HG02970 (cell line): ENCODE measurements around the gene MASP1.

ENCODE experiments used
- ATAC-seq: cut with Tn5 transposase; IDR thresholded peaks from one replicate; pipeline ENCODE4 v1.9.1; 2021; ENCODE audit warnings: mild to moderate bottlenecking, moderate library complexity, moderate number of reproducible peaks; ENCODE audit not compliant: unreplicated experiment, low FRiP score

The MASP1 gene, protein sequence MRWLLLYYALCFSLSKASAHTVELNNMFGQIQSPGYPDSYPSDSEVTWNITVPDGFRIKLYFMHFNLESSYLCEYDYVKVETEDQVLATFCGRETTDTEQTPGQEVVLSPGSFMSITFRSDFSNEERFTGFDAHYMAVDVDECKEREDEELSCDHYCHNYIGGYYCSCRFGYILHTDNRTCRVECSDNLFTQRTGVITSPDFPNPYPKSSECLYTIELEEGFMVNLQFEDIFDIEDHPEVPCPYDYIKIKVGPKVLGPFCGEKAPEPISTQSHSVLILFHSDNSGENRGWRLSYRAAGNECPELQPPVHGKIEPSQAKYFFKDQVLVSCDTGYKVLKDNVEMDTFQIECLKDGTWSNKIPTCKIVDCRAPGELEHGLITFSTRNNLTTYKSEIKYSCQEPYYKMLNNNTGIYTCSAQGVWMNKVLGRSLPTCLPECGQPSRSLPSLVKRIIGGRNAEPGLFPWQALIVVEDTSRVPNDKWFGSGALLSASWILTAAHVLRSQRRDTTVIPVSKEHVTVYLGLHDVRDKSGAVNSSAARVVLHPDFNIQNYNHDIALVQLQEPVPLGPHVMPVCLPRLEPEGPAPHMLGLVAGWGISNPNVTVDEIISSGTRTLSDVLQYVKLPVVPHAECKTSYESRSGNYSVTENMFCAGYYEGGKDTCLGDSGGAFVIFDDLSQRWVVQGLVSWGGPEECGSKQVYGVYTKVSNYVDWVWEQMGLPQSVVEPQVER

DNA sequence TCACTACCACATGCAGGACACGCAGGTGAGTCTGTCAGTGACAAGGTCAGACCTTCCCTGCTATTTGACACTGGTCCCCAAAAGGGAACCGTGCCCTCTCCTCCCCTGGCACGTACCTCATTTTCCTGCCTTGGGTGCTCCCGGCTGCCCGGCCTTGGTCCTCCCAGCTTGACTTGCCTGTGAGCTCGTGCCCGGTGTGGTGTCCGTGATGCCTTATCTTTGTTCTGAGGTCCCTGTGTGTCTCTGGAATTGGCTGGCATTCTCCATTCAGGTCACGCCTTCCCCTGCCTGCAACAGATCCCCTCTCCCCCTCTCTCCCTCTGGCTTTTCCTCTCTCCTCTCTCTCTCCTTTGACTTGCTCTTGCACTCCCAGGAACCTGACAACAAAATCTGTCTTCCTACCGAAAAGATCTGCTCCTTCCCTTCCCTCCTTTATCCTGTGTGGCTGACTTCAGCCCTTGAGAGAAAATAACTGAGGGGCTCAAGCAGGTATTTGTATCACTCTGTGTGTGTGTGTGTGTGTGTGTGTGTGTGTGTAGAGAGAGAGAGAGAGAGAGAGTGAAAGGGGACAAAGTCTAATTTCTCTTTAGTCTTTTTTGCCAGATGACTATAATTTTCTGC, at the start of gene MASP1:
Gene MASP1, minus strand, starts transcription at position 226 of the 621 bp plus-strand sequence. Its CDS starts 105 bp downstream, at position 121.
- ATAC-seq = no peak

DNA sequence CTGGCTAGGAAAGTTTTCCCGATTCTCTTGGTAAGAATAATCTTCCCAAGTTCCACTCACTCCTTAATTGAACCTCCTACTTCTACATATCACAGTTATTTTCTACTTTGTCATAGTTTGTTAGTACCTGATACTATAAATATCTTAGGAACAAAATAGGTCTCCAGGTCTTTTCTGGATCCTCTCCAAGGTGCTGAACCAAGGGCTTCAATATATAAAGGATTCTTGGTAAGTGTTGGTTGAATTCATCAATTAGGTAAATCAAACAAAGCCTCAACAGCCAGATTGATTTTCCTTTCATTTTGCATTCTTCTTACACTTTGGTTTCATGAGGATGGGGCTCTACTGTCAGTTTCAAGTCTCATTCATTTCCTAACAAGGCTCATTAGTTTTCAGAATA, 49.0 kb upstream of the MASP1 start:
- no peak for ATAC-seq

DNA sequence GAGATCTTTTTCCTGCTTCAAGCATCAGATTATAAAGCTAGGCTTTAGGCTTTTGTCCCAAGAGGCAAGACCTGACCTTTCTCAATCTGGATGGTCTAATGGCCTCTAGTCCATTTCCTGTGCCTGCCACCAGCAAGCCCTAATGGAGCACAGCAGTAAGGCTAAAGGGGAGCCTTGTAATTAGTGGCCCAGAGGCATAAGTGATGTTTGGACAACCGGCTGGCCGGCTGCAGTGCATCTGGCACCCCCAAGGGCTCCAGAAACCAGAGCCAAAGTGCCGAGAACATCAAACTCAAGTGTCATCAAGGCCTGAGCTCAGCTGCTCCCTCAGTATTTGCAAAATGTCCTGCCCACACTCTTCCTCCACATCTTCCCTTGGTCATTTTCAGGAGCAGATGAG, 44.8 kb upstream of the MASP1 start:
- no peak for ATAC-seq

DNA sequence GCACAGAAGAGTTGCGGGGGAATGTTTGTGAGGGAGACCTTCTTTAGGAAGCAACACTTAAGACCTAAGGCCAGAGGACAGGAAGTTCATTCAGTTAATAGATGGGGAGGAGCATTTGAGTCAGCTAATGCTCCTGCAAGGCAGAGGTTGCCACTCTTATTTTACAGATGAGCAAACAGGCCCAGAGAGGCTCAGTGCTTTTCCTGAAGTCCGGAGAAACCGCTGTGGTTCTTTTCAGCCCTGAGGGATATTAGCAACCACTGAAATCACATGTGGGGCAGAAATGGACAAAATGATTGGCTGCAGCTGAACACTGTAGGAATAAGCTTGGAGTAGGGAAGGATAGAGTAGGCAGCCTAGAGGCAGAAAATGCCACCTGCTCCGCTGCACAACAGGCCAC, 43.4 kb upstream of the MASP1 start:
- ATAC-seq = no peak

DNA sequence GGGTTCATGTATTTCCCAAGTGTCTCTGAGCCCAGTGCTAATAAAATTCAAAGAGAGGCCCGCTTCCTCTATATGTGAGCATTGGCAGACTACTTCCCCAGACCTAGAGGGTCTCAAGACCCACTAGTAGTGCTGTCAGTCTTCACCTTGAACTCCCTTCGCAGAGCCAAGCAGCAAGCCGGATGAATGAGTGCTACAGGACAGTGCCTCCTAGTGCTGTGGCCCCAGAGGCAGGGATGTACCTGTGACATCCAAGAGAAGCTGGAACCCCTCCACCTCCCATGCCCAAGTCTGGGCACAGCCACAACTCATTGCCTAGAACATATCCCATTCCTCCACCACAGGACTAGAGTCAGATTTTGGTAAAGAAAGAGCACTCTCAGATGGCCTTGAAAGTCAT, 37.2 kb upstream of the MASP1 start:
- no peak for ATAC-seq

DNA sequence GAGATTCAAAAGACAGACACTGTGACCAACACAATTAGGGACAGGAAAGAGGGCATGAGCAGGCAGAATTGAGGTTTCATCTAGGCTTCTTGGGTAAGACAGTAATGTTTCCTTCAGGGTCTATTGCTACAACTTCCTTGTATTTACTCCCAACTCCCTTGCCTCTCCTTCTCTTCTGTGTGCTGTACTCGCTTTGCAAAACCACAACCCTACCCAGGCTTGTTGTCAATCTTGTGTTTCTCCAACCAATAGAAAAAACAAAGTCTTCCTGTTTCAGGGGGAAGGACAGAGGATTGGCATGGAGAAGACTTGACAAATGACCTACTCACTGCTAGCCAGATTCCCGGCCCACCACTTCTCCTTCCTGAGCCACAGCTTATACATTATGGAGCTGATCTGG, 36.3 kb upstream of the MASP1 start:
- ATAC-seq = no peak

DNA sequence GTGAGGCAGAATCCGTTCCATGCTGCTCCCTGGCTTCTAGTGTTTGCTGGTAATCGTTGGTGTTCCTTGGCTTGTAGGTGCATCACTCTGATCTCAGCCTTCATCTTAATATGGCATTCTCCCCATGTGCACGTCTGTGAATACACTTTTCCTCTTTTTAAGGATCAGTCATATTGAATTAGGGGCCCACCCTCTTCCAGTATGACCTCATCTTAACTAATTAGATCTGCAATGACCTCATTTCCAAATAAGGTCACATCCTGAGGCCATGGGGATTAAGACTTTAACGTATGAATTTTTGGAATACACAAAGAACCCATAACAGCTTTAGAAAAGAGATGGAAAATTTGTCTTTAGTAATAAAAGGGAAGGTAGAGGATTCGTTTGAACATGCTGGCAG, 34.1 kb upstream of the MASP1 start:
- no peak for ATAC-seq

DNA sequence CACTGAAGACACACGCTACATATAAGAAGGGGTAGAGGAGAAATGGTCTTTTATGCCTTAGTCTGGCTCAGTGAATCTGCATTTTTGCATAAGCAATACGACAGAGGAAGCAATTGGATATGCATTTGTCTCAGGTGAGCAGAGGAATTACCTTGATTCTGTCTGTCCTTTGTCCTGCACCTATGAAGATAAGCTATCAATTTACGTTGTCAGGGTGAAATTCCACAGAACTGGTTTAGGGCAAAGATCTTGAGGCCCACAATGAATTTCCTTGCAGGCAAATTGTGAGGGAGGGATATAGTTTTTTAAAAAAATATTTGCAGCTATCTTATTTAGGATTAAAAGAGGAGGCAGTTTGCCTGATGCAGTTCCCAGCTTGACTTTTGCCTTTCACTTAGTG, 31.6 kb upstream of the MASP1 start:
- no peak for ATAC-seq

DNA sequence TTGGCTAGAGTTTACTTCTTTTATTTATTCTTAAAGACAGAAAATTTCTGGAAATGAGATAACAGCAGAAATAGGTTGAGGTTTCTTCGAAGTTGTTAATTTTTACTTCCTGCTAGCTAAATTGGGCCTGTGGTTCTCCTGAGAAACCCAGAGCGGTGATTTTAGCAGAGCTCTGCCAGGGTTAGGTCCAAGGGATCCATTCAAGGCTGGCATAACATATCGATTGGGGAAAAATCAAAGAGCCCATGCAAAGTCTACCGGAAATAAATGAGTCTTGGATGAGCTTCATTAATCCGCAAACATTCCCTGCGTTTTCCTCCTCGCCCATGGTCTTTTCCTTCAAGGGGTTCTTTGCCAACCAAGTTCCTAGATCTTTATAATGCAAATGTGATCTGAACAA, 30.8 kb upstream of the MASP1 start:
- ATAC-seq = no peak

DNA sequence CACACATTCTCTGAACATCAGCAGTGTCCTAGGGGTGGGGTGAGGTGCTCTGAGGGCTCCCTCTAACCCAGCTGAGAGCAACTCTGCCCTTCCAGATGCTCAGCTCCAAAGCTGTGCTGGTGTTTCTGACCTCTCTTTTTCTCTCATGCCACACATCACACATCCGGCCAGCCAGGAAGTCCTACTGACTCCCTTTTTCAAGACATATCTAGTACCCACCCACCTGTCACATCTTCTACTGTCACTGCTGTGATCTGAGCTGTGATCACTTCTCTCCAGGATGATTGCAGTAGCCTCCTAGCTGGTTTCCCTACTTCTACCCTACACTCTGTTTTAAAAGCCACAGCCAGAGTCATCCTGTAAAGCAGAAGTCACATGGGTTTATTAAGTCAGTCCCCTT, 30.2 kb upstream of the MASP1 start:
- no peak for ATAC-seq

DNA sequence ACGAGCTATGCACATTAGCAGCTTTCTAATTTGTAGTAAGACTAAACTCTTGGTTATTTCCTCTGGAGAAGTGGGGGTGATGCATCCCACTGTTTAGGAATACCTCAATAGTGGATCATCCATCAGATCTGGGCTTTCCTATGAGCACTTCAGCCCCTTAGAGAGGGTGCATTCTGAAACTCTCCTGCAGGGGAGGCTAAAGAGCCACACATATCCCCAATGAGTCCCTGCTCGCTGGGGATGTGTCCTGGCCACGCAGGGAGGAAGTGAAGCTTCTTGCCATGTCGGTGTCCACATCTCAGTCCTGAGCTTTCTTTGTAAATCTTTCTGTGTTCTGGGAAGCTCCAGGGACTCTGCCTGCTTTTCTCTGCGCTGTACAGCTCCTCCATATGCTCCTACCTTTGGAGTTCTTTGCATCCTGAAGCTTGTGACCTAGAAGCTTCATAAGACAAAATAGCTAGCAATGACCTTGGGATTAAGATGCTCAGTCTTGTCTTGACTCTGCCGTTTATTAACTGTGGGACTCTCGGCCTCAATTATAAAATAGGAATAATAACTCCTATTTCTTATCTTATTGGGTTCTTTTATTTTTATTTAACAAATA, 28.3 kb upstream of the MASP1 start:
- ATAC-seq = peak; percentile 71

DNA sequence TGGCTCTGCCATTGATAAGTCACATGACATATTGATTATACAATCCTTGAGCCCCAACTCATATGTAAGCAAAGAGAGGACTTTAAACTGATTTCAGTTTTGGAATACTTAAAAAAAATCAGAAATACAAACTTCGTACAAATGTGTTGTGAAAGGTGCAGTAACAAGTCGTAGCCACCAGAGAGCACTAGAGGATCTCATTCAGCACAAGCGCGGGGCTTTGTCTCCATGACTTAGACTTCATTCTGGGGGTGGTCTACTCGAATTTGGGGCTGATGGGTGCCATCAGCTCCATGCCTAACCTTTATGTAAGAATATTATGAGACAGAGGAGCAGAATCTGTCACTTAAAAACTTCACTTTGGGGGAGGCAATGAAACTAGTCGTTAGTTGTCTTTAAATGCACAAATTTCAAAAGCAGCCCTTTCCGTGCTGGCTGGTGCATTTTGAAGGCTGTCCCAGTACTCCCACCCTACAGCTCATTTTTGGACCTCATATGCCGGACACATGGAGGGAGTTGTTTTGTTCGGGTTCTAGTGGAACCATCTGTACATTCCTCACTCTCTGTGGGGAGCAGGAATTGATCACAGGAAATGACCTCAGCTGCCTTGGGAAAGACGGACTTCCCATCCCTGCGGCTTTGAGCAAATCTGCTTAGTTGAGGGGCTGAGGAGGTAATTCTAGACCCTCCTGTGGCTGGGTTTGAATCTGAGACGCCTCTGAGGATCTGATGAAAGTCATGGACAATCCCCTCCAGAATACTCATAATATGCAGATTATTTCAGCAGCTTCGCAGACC, 27.5 kb upstream of the MASP1 start:
- ATAC-seq = no peak

DNA sequence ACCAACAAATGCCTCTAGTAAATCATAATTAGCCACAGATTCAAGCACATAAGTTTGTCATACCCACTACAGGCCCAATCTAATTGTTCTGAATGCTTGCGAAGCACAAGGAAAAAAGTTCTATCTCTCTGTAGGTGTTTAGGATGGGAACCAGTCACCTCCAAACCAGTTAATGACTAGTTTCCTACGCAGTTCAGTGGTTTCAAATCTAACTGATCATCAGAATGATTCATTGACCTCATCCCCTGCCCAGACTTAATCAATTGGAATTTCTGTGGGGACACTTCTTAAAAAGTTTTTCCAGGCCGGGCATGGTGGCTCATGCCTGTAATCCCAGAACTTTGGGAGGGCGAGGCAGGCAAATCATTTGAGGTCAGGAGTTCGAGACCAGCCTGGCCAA, 24.3 kb upstream of the MASP1 start:
- ATAC-seq = no peak

DNA sequence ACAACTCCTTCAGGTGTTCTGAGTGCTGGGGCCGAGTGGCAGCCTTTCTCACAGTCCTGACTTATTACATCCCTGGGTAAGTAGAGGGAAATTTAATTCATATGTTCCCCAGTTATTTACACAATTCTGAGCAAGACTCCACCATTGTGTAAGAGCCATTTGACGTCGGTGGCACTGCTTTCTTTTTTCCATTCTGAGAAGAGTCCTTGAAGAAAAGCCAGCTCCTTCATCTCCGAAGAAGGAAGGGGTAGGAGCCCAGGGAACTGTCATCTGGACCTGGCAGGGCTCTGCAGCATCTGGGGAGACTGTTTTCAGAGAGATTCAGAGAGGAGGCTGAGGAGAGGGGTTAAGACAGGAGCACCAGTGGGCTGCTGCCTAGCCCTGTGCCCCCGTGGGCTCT, 22.6 kb upstream of the MASP1 start:
- ATAC-seq = no peak

DNA sequence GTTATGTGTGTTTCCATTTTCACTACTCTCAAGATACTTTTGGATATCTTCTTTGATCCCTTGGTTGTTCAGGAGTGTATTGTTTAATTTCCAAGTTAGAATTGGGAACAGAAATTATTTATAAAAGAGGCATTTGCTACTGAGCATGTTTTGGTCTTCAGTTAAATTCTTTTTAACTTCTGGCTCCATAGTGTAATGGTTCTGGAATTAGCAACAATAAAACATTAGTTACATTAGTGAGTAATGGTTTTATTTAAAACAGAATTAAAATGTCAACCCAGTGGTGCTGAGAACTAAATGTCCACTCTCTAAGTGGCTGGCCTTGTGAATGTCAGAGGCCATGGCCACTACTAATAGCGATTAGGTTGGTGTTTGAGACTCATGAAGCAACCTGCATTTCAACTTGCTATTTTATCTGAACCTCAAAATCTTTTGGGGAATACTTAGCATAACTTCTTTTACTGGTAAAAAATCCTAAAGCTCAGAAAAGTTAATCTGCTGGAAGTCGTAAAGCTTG, 19.5 kb upstream of the MASP1 start:
- no peak for ATAC-seq

DNA sequence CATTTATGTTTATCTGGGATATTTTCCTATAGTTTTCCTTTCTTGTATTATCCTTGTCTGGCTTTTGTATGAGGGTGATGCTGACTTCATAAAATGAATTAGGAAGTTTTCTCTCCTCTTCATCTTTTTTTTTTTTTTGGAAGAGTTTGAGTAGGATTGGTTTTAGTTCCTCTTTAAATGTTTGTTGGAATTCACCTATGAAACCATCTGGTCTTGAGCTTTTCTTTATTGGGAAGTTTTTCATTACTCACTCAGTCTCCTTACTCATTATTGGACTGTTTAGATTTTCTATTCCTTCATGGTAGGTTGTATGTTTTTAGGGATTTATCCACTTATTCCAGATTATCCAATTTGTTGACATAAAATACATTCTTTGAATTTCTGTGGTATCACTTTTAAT, 18.7 kb upstream of the MASP1 start:
- no peak for ATAC-seq

DNA sequence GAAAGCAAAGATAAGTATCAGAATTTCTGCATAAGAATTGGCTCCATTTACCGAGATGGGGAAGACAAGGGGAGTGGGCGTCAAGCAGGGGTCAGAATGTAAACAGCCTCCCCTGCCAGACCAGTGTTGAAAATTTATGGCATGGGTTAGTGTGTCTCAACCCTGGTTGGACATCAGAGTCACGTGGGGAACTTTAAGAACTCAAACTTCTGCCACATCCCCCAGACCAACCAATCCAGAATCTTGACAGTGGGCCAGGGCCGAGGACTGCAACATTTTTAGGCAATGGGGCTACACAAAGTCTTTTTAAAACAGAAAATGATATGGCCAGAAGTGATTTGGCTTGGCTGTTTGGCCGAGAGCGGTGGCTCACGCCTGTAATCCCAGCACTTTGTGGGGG, 14.3 kb upstream of the MASP1 start:
- no peak for ATAC-seq

DNA sequence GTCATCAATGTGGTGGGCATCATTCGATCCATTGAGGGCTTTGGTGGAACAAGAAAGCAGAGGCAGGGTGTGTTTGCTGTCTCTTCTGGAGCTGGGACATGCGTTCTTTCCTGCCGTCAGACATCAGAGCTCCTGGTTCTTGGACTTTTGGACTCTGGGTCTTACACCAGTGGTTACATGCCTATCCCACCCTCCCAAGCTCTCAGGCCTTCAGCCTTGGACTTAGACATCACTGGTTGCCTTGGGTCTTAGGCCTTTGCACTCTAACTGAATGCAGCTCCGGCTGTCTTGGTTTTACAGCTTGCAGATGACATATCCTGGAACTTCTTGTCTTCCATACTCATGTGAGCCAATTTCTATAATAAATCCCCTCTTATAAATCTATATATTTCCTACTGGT, 8.1 kb upstream of the MASP1 start:
- ATAC-seq = no peak

DNA sequence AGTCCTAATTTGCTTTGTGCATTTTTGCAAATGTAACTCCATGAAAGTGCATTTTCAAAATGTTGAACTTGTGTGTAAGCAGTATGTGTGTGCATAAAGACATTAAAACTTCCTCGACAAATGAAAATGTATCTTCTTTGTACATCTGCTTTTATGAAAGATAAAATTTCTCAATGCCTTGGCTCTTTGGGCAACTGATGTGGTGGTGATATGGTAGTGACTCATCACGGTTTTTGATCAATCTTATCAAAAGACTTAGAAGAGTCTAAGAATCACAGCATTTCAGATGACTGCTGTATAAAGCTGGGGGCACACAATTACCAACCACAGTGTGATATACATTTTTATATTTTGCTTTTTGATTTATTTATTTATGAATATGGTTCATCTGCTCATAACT, 5.4 kb upstream of the MASP1 start:
- ATAC-seq = no peak

DNA sequence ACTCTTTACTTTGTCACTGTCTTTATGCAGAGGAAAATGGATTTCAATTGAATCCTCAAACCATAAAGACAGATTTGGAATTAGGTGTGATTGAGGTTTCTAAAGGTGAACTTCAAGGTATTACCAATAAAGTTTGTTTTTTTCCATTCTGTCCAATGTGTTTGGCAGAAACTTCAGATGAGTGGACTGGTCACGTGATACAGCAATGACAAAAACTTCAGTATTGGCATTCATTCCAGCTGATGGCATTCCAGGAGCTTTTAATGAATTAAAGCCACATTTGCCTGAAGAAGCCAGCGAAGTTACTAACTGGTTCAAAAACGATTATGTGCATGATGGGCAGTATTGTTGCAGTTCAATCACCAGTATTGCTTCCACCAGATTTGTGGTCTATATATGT, 4.5 kb upstream of the MASP1 start:
- no peak for ATAC-seq
